ENCODE measurements around the gene CALML5. TPM values are rescaled to one million over a fixed set of nuclear protein-coding genes. Genes with fewer than 3 reads are reported as not detected.

Gene CALML5
- total and polyA plus RNA-seq, 9 of the 15 experiments (the other 6 are each of a cell fraction or from before 2014, with no cell fraction given), result not detected

DNA sequence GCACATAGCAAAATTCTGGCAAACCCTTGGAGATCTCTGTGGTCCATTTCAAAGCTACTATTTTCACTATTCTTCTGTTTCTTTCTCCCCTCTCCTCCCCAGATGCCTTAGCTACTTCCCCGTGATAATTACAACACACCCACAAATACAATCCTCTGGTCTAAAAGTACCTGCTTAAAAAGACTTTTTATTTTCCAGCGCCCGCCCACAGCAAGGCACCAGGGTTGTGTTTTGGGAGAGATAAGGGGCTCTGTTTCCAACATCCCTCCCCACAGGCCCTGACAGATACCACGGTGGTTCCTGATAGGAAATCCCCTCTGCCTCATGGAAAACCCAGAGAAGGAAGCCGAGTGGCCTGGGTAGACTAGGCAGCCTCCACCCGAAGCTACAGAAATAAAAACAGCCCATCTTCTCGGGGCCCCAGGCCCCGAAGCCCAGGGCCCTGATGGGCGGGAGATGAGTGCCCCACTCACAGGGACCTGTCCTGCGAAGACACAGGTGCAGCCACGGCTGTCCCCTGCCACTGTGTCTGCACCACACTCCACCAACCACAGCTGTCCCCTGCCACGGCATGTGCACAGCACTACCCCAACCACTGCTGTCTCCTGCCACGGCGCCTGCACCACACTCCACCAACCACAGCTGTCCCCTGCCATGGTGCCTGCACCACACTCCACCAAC lies 19.7 kb downstream of the CALML5 start (continued):
- TF ChIP-seq CSDE1 (IDR thresholded peaks at IDR 0.05) (no peak), YY1 (IDR thresholded peaks at IDR 0.05; ENCODE audit: borderline replicate concordance in 1 of 3, control insufficient read depth in 1 of 3, extremely low read depth in 1 of 3, insufficient read depth in 3 of 3, insufficient read length in 1 of 3, insufficient replicate concordance in 2 of 3, low read depth in 1 of 3, low read length in 2 of 3) (no peak), MYBL2 (IDR thresholded peaks at IDR 0.05; ENCODE audit: low read depth) (no peak), MYBL2 (CRISPR knock-in tag; IDR thresholded peaks at IDR 0.05; ENCODE audit: borderline replicate concordance) (no peak), HMG20B (CRISPR knock-in tag; IDR thresholded peaks at IDR 0.05) (no peak), ZNF121 (CRISPR knock-in tag; conservative IDR thresholded peaks at IDR 0.05) (no peak), TEAD4 (IDR thresholded peaks at IDR 0.05; ENCODE audit: low read length) (peak; percentile 94), TEAD4 (CRISPR knock-in tag; IDR thresholded peaks at IDR 0.05; ENCODE audit: borderline replicate concordance) (no peak)
- TF ChIP-seq, protein P1, sequence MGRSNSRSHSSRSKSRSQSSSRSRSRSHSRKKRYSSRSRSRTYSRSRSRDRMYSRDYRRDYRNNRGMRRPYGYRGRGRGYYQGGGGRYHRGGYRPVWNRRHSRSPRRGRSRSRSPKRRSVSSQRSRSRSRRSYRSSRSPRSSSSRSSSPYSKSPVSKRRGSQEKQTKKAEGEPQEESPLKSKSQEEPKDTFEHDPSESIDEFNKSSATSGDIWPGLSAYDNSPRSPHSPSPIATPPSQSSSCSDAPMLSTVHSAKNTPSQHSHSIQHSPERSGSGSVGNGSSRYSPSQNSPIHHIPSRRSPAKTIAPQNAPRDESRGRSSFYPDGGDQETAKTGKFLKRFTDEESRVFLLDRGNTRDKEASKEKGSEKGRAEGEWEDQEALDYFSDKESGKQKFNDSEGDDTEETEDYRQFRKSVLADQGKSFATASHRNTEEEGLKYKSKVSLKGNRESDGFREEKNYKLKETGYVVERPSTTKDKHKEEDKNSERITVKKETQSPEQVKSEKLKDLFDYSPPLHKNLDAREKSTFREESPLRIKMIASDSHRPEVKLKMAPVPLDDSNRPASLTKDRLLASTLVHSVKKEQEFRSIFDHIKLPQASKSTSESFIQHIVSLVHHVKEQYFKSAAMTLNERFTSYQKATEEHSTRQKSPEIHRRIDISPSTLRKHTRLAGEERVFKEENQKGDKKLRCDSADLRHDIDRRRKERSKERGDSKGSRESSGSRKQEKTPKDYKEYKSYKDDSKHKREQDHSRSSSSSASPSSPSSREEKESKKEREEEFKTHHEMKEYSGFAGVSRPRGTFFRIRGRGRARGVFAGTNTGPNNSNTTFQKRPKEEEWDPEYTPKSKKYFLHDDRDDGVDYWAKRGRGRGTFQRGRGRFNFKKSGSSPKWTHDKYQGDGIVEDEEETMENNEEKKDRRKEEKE (IDR thresholded peaks at IDR 0.05; ENCODE audit: borderline replicate concordance in 1 of 2, control insufficient read depth in 1 of 2, low read depth in 2 of 2, low read length in 1 of 2), result no peak
